Activated naive CD8-positive, alpha-beta T cell treated with anti-CD3 and anti-CD28 coated beads, Interleukin-2, amount 10 ng/mL, durations not matched to agents 7 days and 5 days (primary cell): Measurements from ENCODE around the gene DIAPH1. TPM values are rescaled to one million over a fixed set of nuclear protein-coding genes. Genes with fewer than 3 reads are reported as not detected.

Experiments
- ATAC-seq: fragments of 150-1000 bp; cut with Tn5 transposase; one replicate; pipeline ENCODE4 v1.10.0; 2021; ENCODE audit warnings: low read depth, moderate library complexity
- POLR2A ChIA-PET: fragments of 350-600 bp; sonication (Branson Sonifier 250); formaldehyde crosslinking; loops from one replicate; lab custom pipeline; 2021; ENCODE audit warnings: antibody characterized with exemption; lab: Charles Lee
- DNase-seq: peaks from one replicate; pipeline ENCODE4 v3.0.0; 2021
- H3K27ac Mint-ChIP-seq: one replicate; pipeline ENCODE4 v1.8.0; 2022; ENCODE audit warnings: mild to moderate bottlenecking, mixed read lengths
- H3K27me3 Mint-ChIP-seq: one replicate; pipeline ENCODE4 v1.8.0; 2022; ENCODE audit warnings: mild to moderate bottlenecking, moderate library complexity, mixed read lengths
- H3K36me3 Mint-ChIP-seq: one replicate; pipeline ENCODE4 v1.8.0; 2021; ENCODE audit warnings: mild to moderate bottlenecking, mixed read lengths
- H3K4me1 Mint-ChIP-seq: one replicate; pipeline ENCODE4 v1.8.0; 2021; ENCODE audit warnings: mixed read lengths
- H3K4me3 Mint-ChIP-seq: one replicate; pipeline ENCODE4 v1.8.0; 2022; ENCODE audit warnings: mild to moderate bottlenecking, moderate library complexity, mixed read lengths
- H3K9me3 Mint-ChIP-seq: one replicate; pipeline ENCODE4 v1.8.0; 2021; ENCODE audit warnings: mixed read lengths
- total RNA-seq, 2 experiments: library from RNA; stranded (reverse); gene quantifications; one replicate each; pipeline ENCODE4 v1.2.3, GENCODE V29; 2021

DIAPH1 gene
- total RNA-seq, 2 experiments from 2014 or later: 244 to 256 TPM

- POLR2A ChIA-PET: no interaction called here
- Mint-ChIP-seq H3K4me3 (no peak overlapping the region), H3K27me3 (peaks cover 85% of the 10 kb centered on the region), H3K9me3 (no peaks in the 10 kb centered on the region), H3K27ac (no peak overlapping the region), H3K4me1 (peaks cover 18% of the 10 kb centered on the region), H3K36me3 (no peaks in the 10 kb centered on the region)
- DNase-seq: no peak
- no peak for ATAC-seq
These were observed 139.0 kb downstream of the DIAPH1 start for GRCh38 chr5:141479776-141480175.

GRCh38 chr5:141478321-141478945 lies 140.4 kb downstream of the DIAPH1 start:
- peaks cover 83% of the 10 kb centered on the region for H3K27me3 Mint-ChIP-seq
- H3K4me3 Mint-ChIP-seq: no peak overlapping the region
- POLR2A ChIA-PET: no interaction called here
- DNase-seq (no peak), ATAC-seq (no peak)
- H3K36me3 Mint-ChIP-seq: no peaks in the 10 kb centered on the region
- peaks cover 18% of the 10 kb centered on the region for H3K4me1 Mint-ChIP-seq
- H3K9me3 Mint-ChIP-seq: no peaks in the 10 kb centered on the region
- no peak overlapping the region for H3K27ac Mint-ChIP-seq

- H3K4me1 Mint-ChIP-seq: peaks cover 18% of the 10 kb centered on the region
- ATAC-seq: no peak
- no peak overlapping the region for H3K27ac Mint-ChIP-seq
- H3K9me3 Mint-ChIP-seq: no peaks in the 10 kb centered on the region
- no peak for DNase-seq
- no peaks in the 10 kb centered on the region for H3K36me3 Mint-ChIP-seq
- peaks cover 83% of the 10 kb centered on the region for H3K27me3 Mint-ChIP-seq
- H3K4me3 Mint-ChIP-seq: no peak overlapping the region
- POLR2A ChIA-PET: no interaction called here
These were observed 141.0 kb downstream of the DIAPH1 start for GRCh38 chr5:141477815-141478214.

- no peak overlapping the region for H3K27ac Mint-ChIP-seq
- POLR2A ChIA-PET: no interaction called here
These were observed 141.7 kb downstream of the DIAPH1 start for GRCh38 chr5:141477044-141477575.

GRCh38 chr5:141476132-141476911 lies 142.5 kb downstream of the DIAPH1 start:
- no peaks in the 10 kb centered on the region for H3K36me3 Mint-ChIP-seq
- no peaks in the 10 kb centered on the region for H3K9me3 Mint-ChIP-seq
- H3K4me3 Mint-ChIP-seq: peak overlapping the region; percentile 83
- H3K4me1 Mint-ChIP-seq: peaks cover 18% of the 10 kb centered on the region
- peak overlapping the region; percentile 14 for H3K27ac Mint-ChIP-seq
- H3K27me3 Mint-ChIP-seq: peaks cover 70% of the 10 kb centered on the region
- DNase-seq: no peak
- ATAC-seq: peak; percentile 22
- POLR2A ChIA-PET: no interaction called here

More at GRCh38 chr5:141477044-141477575, 141.7 kb downstream of the DIAPH1 start:
- peaks cover 77% of the 10 kb centered on the region for H3K27me3 Mint-ChIP-seq
- H3K36me3 Mint-ChIP-seq: no peaks in the 10 kb centered on the region
- no peaks in the 10 kb centered on the region for H3K9me3 Mint-ChIP-seq
- ATAC-seq (no peak), DNase-seq (no peak)
- H3K4me3 Mint-ChIP-seq: peak overlapping the region; percentile 83
- H3K4me1 Mint-ChIP-seq: peaks cover 18% of the 10 kb centered on the region

- ATAC-seq (peak; percentile 78), DNase-seq (peak; percentile 41)
- H3K9me3 Mint-ChIP-seq: no peaks in the 10 kb centered on the region
- H3K4me1 Mint-ChIP-seq: peaks cover 18% of the 10 kb centered on the region
- H3K4me3 Mint-ChIP-seq: peak within 1 kb of the TSS; percentile 83
- peaks cover 69% of the 10 kb centered on the region for H3K27me3 Mint-ChIP-seq
- POLR2A ChIA-PET: no interaction called here
- no peaks in the 10 kb centered on the region for H3K36me3 Mint-ChIP-seq
- H3K27ac Mint-ChIP-seq: peak within 1 kb of the TSS; percentile 14
These were observed 143.1 kb downstream of the DIAPH1 start, which contains the start of gene PCDHGC3 for GRCh38 chr5:141475625-141476131. PCDHGC3 (plus strand) TSS chr5:141475966; CDS start chr5:141476117, 151 bp downstream.

- ATAC-seq (no peak), DNase-seq (no peak)
- H3K9me3 Mint-ChIP-seq: no peaks in the 10 kb centered on the region
- no peaks in the 10 kb centered on the region for H3K36me3 Mint-ChIP-seq
- H3K27ac Mint-ChIP-seq: no peak overlapping the region
- POLR2A ChIA-PET: no interaction called here
- H3K4me1 Mint-ChIP-seq: no peaks in the 10 kb centered on the region
- peaks cover 4% of the 10 kb centered on the region for H3K27me3 Mint-ChIP-seq
- H3K4me3 Mint-ChIP-seq: no peak overlapping the region
These were observed 153.4 kb downstream of the DIAPH1 start for GRCh38 chr5:141465351-141465750.

Other genes starting within 250 kb of the DIAPH1 start
- under 1 TPM; 0.44 to 0.82 TPM for gene PCDHGB3, start 248.8 kb downstream of the DIAPH1 start, total RNA-seq
- gene PCDHGA6, start 245.1 kb downstream of the DIAPH1 start, total RNA-seq: under 1 TPM; 0.28 to 0.33 TPM
- gene PCDHGA7, start 236.3 kb downstream of the DIAPH1 start, total RNA-seq: under 1 TPM; 0.26 to 0.28 TPM
- gene PCDHGB4, start 231.3 kb downstream of the DIAPH1 start, total RNA-seq: under 1 TPM in 1 of 2 experiments, not detected in 1; 0.11 TPM
- under 1 TPM; 0.09 to 0.11 TPM for gene PCDHGA8, start 226.4 kb downstream of the DIAPH1 start, total RNA-seq
- not detected for gene PCDHGB5, start 221.1 kb downstream of the DIAPH1 start, total RNA-seq
- under 1 TPM in 1 of 2 experiments, not detected in 1; 0.11 TPM for gene PCDHGA9, start 216.2 kb downstream of the DIAPH1 start, total RNA-seq
- under 1 TPM; 0.11 to 0.14 TPM for gene PCDHGB6, start 211.0 kb downstream of the DIAPH1 start, total RNA-seq
- under 1 TPM in 1 of 2 experiments, not detected in 1; 0.14 TPM for gene PCDHGA10, start 206.0 kb downstream of the DIAPH1 start, total RNA-seq
- gene PCDHGB7, start 201.3 kb downstream of the DIAPH1 start, total RNA-seq: under 1 TPM in 1 of 2 experiments, not detected in 1; 0.11 TPM
- under 1 TPM; 0.08 to 0.09 TPM for gene PCDHGA11, start 197.9 kb downstream of the DIAPH1 start, total RNA-seq
- under 1 TPM in 1 of 2 experiments, not detected in 1; 0.11 TPM for gene PCDHGA12, start 188.5 kb downstream of the DIAPH1 start, total RNA-seq
- not detected for gene PCDHGC3, start 143.0 kb downstream of the DIAPH1 start, total RNA-seq
- gene PCDHGC4, start 134.0 kb downstream of the DIAPH1 start, total RNA-seq: not detected
- gene PCDHGC5, start 129.9 kb downstream of the DIAPH1 start, total RNA-seq: not detected
- gene HDAC3, start 17.8 kb upstream of the DIAPH1 start, total RNA-seq: 10 to 100 TPM; 85.8 to 89.6 TPM
- 10 to 100 TPM; 31.4 to 31.6 TPM for gene RELL2, start 18.0 kb upstream of the DIAPH1 start, total RNA-seq
- 10 to 100 TPM; 98.3 to 99.1 TPM for gene FCHSD1, start 32.4 kb upstream of the DIAPH1 start, total RNA-seq
- 10 to 100 TPM; 17.0 to 17.9 TPM for gene ARAP3, start 63.2 kb upstream of the DIAPH1 start, total RNA-seq